Raji (cell line): Measurements from ENCODE around the gene RHOT2.

Source experiments
- POLR2A ChIP-seq: IDR thresholded peaks from 2 replicates; pipeline ENCODE4 v1.6.1; 2011; ENCODE audit warnings: low read depth, low read length, control low read depth; ENCODE audit not compliant: insufficient read depth

The RHOT2 gene

DNA sequence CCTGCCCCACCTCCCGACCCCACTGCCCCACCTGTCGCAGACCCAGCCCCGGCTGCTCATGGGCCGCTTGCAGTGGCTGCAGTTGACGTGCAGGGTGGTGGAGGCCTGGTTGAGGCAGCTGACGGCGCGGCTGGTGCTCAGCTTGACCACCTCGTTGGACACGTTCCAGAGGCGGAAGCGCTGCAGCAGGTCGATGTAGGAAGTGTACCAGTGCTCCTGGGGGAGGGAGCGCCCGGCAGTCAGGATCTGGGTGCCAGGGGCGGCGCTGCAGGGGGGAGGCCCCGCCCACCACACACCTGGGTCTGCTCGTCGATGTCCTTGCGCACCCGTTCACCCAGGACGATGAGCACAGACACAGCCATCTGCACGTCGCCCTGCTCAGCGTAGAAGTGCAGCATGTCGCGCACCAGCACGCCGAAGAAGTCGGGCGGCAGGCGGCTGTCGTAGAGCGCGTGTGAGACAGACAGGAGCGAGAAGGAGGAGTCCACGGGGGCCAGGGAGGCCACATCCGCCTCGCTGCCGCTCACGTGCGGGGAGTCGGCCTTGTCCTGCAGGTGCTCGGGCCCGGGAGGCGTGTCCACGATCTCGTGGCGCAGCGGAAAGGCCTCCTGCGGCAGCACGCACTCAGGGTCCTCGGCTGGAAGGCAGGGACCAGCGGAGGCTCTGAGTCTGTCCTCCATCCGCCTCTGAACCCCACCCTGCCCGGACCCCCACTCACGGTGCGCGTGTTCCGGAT lies 17.2 kb downstream of the RHOT2 start:
- TF ChIP-seq POLR2A, result no peak

GRCh38 chr16:685967-686366 lies 18.0 kb downstream of the RHOT2 start:
- TF ChIP-seq POLR2A, result no peak

GRCh38 chr16:686459-687260 lies 18.7 kb downstream of the RHOT2 start:
- TF ChIP-seq POLR2A, result no peak

- TF ChIP-seq POLR2A, result no peak
These were observed 19.6 kb downstream of the RHOT2 start for GRCh38 chr16:687499-687898.

DNA sequence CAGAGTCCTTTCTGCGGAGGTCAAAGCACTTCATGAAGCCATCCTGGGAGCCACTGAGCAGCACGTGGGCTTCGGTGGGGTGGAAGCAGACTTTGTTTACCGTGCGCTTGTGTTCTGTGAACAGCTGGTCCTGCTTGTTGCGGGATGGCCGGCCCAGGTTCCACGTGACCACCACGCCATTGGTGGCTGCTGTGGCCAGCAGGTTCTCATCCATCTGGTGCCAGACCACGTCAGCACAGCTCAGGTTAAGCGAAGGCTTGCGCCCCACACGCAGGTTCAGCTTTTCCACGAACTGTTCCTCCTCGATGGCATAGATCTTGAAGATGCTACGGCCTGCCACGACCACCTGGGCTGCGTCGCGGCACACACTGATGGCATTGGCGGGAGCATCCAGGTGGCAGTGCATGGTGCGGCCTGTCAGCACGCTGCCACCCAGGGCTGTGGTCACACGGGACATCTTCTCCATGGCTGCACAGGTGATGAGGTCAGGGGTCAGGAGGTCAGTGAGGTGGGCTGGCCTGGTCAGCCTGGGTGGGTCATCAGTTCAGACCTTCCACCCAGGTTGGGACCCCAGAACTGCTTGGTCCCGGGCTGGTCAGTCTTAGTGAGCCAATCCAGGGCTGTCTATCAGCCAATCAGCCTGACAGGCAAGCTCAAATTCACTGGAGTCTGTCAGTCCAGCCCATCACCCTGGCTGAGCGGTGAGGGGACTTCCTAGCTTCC lies 21.4 kb downstream of the RHOT2 start:
- TF ChIP-seq POLR2A, result peak; percentile 44; the same call in 1 of the 2 replicates

DNA sequence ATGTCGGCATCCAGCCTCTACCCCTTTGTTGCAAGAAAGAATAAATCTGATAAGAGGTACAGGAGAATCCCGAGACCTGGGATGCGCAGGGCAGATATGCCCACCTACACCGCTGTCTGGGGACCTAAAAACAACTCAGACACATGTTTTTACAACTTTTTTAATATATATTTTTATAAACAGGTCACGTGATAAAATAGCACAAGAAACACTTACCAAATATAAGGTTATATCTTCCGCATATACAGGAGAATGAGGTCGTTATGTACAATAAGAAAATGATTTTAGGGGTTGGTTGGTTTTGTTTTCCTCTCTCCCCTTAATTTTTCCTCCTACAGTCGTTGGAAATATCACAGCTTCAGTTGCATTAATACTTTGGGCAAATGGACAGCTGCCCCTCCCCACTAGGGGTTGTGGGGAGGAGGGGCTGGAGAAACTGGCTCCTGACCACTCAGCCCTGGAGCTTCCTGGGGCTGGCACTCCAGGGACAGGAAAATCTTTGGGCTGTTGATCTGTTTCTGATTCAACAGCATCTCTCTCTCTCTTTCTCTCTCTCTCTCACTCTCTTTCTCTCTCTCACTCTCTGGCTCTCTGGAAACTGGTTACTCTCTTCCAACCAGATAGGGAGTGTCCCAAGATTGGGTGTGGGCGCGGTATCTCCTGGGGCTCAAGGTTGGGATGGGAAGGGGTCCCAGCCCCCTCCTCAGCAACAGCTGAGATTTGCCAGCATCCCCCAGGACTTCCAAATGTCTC lies 24.6 kb downstream of the RHOT2 start:
- no peak for TF ChIP-seq POLR2A

- TF ChIP-seq POLR2A, result no peak
These were observed 25.4 kb downstream of the RHOT2 start for GRCh38 chr16:693364-693763.

- no peak for TF ChIP-seq POLR2A
These were observed 25.8 kb downstream of the RHOT2 start for GRCh38 chr16:693766-694165.

GRCh38 chr16:694187-694862 lies 26.4 kb downstream of the RHOT2 start:
- TF ChIP-seq POLR2A, result no peak

DNA sequence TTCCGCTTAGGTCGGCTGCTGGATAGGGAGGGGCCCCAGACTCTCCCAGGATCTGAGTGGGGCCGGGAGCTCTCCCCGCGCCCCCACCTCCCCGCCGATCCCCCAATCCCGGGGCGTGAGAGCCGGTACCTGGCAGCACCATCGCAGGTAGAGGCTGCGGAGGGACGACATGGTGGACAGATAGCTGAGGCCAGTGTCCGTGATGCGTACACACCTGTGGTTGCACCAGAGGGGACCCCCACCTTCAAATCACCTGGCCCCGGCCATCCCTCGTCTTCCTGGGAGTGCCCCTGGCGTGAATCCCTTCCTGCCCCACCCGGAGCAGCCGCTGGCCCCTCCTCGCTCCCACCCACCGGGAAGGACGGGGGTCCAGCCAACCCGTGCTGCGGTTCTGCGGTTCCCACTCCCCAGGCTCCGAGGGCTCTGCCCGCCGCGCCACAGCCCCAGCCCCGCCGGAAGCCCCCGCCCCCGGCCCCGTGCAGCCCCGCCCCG lies 27.0 kb downstream of the RHOT2 start:
- no peak for TF ChIP-seq POLR2A

DNA sequence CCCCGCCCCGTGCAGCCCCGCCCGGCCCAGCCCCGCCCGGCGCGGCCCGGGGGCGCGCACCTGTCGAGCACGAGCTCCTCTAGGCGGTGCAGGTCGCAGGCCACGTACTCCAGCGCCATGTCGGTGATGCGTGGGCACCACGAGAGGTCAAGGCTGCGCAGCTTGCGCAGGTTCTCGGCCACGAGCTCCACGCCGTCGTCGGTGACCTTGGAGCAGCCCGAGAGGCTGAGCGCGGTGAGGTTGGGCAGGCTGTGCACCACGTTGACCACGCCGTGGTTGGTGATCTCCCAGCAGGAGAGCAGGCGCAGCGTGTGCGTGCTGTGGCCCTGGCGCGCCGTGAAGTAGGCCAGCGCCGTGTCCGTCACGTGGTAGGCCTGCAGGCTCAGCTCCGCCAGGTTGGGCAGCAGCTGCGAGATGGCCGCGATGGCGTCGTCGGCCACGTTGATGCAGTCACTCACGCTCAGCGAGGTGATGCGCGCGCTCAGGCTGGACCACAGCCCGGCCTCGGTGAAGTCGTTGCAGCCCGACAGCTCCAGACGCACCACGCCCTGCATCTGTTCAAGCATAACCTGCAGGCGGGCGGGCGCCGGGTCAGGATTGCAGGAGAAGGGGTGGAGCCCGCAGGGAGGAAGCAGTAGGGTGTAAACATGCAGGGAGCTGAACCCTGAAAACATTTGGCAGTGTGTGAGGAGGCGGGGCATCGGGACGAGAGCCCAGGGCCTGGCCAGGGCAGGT lies 27.6 kb downstream of the RHOT2 start:
- no peak for TF ChIP-seq POLR2A

GRCh38 chr16:698911-699671 lies 31.2 kb downstream of the RHOT2 start:
- TF ChIP-seq POLR2A, result no peak
